ENCODE results near the gene CSH1.

DNA sequence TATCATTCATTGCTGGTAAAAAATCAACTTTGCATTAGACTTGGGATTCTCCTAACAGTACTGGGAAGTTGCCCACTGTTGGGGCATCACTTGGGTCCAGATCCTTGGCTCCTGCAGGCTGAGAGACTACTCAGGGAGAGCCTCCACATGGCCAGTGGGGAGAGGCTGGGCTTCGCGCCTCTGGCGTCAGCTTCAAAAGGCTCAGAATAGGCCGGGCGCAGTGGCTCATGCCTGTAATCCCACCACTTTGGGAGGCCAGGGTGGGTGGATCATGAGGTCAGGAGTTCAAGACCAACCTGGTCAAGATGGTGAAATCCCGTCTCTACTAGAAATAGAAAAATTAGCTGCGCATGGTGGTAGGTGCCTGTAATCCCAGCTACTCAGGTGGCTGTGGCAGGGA lies 18.1 kb upstream of the CSH1 start:
- TF ChIP-seq ZNF274 (IDR thresholded peaks at IDR 0.05; ENCODE audit: low read depth, low read length) (no peak), SUZ12 (IDR thresholded peaks at IDR 0.05; ENCODE audit: extremely low read depth, insufficient read depth, insufficient read length) (no peak)
